H1 (cell line): ENCODE measurements around the gene ITGA11.

Source experiments
- ATF3 ChIP-seq: IDR thresholded peaks from 2 replicates; pipeline ENCODE4 v1.6.1; 2011; ENCODE audit warnings: low read depth, mild to moderate bottlenecking, low read length; ENCODE audit not compliant: insufficient read depth
- CTCF ChIP-seq, 3 experiments: IDR thresholded peaks; 1 replicate in 2 of 3; 2 replicates in 1 of 3; pipeline versions ENCODE4 v1.5.1 to v1.6.1; 2011; ENCODE audit warnings: low read length in 3 of 3, mild to moderate bottlenecking in 3 of 3, inconsistent platforms in 2 of 3, low read depth in 1 of 3, moderate library complexity in 1 of 3; ENCODE audit not compliant: insufficient read depth in 1 of 3; ENCODE audit errors: control extremely low read depth in 1 of 3
- NRF1 ChIP-seq: IDR thresholded peaks from 2 replicates; pipeline ENCODE4 v1.6.1; 2011; ENCODE audit warnings: mild to moderate bottlenecking, low read depth, low read length, improper control_type of control experiment
- POLR2A ChIP-seq, 2 experiments: IDR thresholded peaks; 1 replicate in 1 of 2; 2 replicates in 1 of 2; pipeline ENCODE4 v1.6.1; 2011; ENCODE audit warnings: low read depth in 2 of 2, low read length in 2 of 2, mild to moderate bottlenecking in 2 of 2; ENCODE audit errors: control extremely low read depth in 1 of 2
- SRF ChIP-seq: IDR thresholded peaks from 2 replicates; pipeline ENCODE4 v1.6.1; 2011; ENCODE audit warnings: mild to moderate bottlenecking, low read depth, low read length, moderate library complexity
- ZNF274 ChIP-seq: IDR thresholded peaks from 2 replicates; pipeline ENCODE4 v1.7.0; 2012; ENCODE audit warnings: low read length, borderline replicate concordance; ENCODE audit errors: extremely low read depth

GRCh38 chr15:68465861-68466560, 34.0 kb upstream of the ITGA11 start:
- TF ChIP-seq CTCF (IDR thresholded peaks at IDR 0.05; ENCODE audit: control extremely low read depth in 1 of 3, insufficient read depth in 1 of 3, low read depth in 1 of 3, low read length in 3 of 3), result no peak
- no peak for TF ChIP-seq POLR2A (IDR thresholded peaks at IDR 0.05; ENCODE audit: control extremely low read depth in 1 of 2, low read depth in 2 of 2, low read length in 2 of 2)
- no peak for TF ChIP-seq ZNF274
- TF ChIP-seq NRF1, result no peak
- TF ChIP-seq ATF3, result no peak
- TF ChIP-seq SRF, result no peak
